DND-41 (cell line): Measurements from ENCODE around the gene LARP4B.
A peak's percentile ranks its signal among the peaks of the same experiment; 100 is the strongest.

Experiments used
- ATAC-seq: fragments of 200-7000 bp; cut with Tn5 transposase; 3 replicates; pipeline ENCODE4 v1.9.1; 2021; ENCODE audit warnings: low read depth; ENCODE audit not compliant: insufficient read depth
- DNase-seq: peaks from one replicate; pipeline ENCODE4 v3.0.0-alpha.2; 2020
- H2AFZ ChIP-seq: 2 replicates; pipeline ENCODE4 v1.6.0; 2012; ENCODE audit warnings: low read depth, low read length
- H3K27ac ChIP-seq: 2 replicates; pipeline ENCODE4 v1.5.1; 2012; ENCODE audit warnings: low read length, inconsistent platforms
- H3K27me3 ChIP-seq: fragments of 200-600 bp; sonication (generic); 2 replicates; pipeline ENCODE4 v1.6.0; 2012; ENCODE audit warnings: low read length, mild to moderate bottlenecking, inconsistent platforms; ENCODE audit not compliant: insufficient read depth, poor library complexity
- H3K36me3 ChIP-seq: 2 replicates; pipeline ENCODE4 v1.5.1; 2012; ENCODE audit warnings: low read length, inconsistent platforms; ENCODE audit not compliant: insufficient read depth
- H3K4me1 ChIP-seq: 2 replicates; pipeline ENCODE4 v1.5.1; 2012; ENCODE audit warnings: mild to moderate bottlenecking, low read length; ENCODE audit not compliant: insufficient read depth
- H3K4me2 ChIP-seq: 2 replicates; pipeline ENCODE4 v1.6.0; 2012; ENCODE audit warnings: mild to moderate bottlenecking, moderate library complexity, low read length, inconsistent platforms; ENCODE audit not compliant: insufficient read depth
- H3K4me3 ChIP-seq, 2 experiments: fragments of 200-600 bp in 1 of 2; shearing (Covaris generic) in 1 of 2; 2 replicates each; pipeline ENCODE4 v1.5.1; 2012 to 2016; ENCODE audit warnings: inconsistent platforms in 2 of 2, low read length in 2 of 2, mild to moderate bottlenecking in 2 of 2, low read depth in 1 of 2, moderate library complexity in 1 of 2
- H3K79me2 ChIP-seq: 2 replicates; pipeline ENCODE4 v1.6.0; 2012; ENCODE audit warnings: low read length, inconsistent platforms; ENCODE audit not compliant: insufficient read depth
- H3K9ac ChIP-seq: 2 replicates; pipeline ENCODE4 v1.6.0; 2012; ENCODE audit warnings: low read depth, mild to moderate bottlenecking, inconsistent platforms, low read length, moderate library complexity
- H3K9me3 ChIP-seq: 2 replicates; pipeline ENCODE4 v1.5.1; 2012; ENCODE audit warnings: low read length, moderate library complexity, mild to moderate bottlenecking, inconsistent platforms; ENCODE audit not compliant: insufficient read depth, severe bottlenecking
- H4K20me1 ChIP-seq: 2 replicates; pipeline ENCODE4 v1.6.0; 2012; ENCODE audit warnings: low read length; ENCODE audit not compliant: insufficient read depth
- CTCF ChIP-seq: IDR thresholded peaks from 2 replicates; pipeline ENCODE4 v1.5.1; 2012; ENCODE audit warnings: borderline replicate concordance, low read length, moderate library complexity, mild to moderate bottlenecking; ENCODE audit not compliant: poor library complexity, severe bottlenecking; ENCODE audit errors: extremely low read depth
- EZH2 ChIP-seq: IDR thresholded peaks from 3 replicates; pipeline ENCODE4 v1.6.1; 2012; ENCODE audit warnings: borderline replicate concordance, low read depth, mild to moderate bottlenecking, moderate library complexity, low read length, inconsistent platforms; ENCODE audit not compliant: severe bottlenecking

LARP4B gene

GRCh38 chr10:822661-823367 lies 108.7 kb downstream of the LARP4B start:
- Histone ChIP-seq H3K9ac (no peak overlapping the region), H3K4me1 (no peaks in the 10 kb centered on the region), H3K9me3 (no peaks in the 10 kb centered on the region), H3K79me2 (peaks cover 5% of the 10 kb centered on the region), H3K4me2 (no peak overlapping the region), H4K20me1 (peaks cover 23% of the 10 kb centered on the region), H3K27ac (no peak overlapping the region), H3K27me3 (no peaks in the 10 kb centered on the region), H2AFZ (no peak overlapping the region), H3K4me3 (no peak overlapping the region), H3K36me3 (peaks cover 96% of the 10 kb centered on the region)
- TF ChIP-seq EZH2 = no peak
- TF ChIP-seq CTCF = no peak
- ATAC-seq (0 out of 3 replicates have a peak, but pooled peaks have one; percentile 27), DNase-seq (no peak)

- Histone ChIP-seq H3K27me3 (no peaks in the 10 kb centered on the region), H3K79me2 (peaks cover 2% of the 10 kb centered on the region; the same call in 1 of the 2 replicates), H3K9me3 (no peaks in the 10 kb centered on the region), H3K36me3 (peaks cover 96% of the 10 kb centered on the region), H3K27ac (no peak overlapping the region), H3K4me3 (no peak overlapping the region), H3K4me2 (no peak overlapping the region), H2AFZ (no peak overlapping the region), H3K9ac (no peak overlapping the region), H3K4me1 (no peaks in the 10 kb centered on the region), H4K20me1 (peaks cover 25% of the 10 kb centered on the region)
- TF ChIP-seq CTCF (no peak), EZH2 (no peak)
- ATAC-seq = 0 out of 3 replicates have a peak, but pooled peaks have one; percentile 18
- DNase-seq = no peak
Measured at GRCh38 chr10:822197-822596, 109.3 kb downstream of the LARP4B start.

- no peak for ATAC-seq
- Histone ChIP-seq H4K20me1 (peaks cover 25% of the 10 kb centered on the region), H3K27me3 (no peaks in the 10 kb centered on the region), H3K4me1 (no peaks in the 10 kb centered on the region), H3K79me2 (peaks cover 2% of the 10 kb centered on the region; the same call in 1 of the 2 replicates), H3K36me3 (peaks cover 99% of the 10 kb centered on the region), H3K27ac (no peak overlapping the region), H3K4me3 (no peak overlapping the region), H3K4me2 (no peak overlapping the region), H3K9me3 (no peaks in the 10 kb centered on the region), H3K9ac (no peak overlapping the region), H2AFZ (no peak overlapping the region)
- no peak for DNase-seq
- TF ChIP-seq EZH2 (no peak), CTCF (no peak)
Measured at GRCh38 chr10:821322-821721, 110.2 kb downstream of the LARP4B start.
